GM23338 (cell line): ENCODE measurements around the gene APIP. TPM values are rescaled to one million over a fixed set of nuclear protein-coding genes. Genes with fewer than 3 reads are reported as not detected.

Experiments
- ATAC-seq: fragments of 200-7000 bp; cut with Tn5 transposase; 3 replicates; pipeline ENCODE4 v1.9.1; 2020
- DNase-seq: peaks from one replicate; pipeline ENCODE4 v3.0.0-alpha.2; 2015; ENCODE audit warnings: low spot score
- H2AFZ ChIP-seq: fragments of 200-600 bp; sonication (generic); 2 replicates; pipeline ENCODE4 v1.8.0; 2016; ENCODE audit warnings: antibody characterized with exemption, mild to moderate bottlenecking, moderate library complexity
- H3F3A ChIP-seq: fragments of 200-600 bp; sonication (generic); replicated peaks from 2 replicates; pipeline ENCODE4 v1.8.0; 2017; ENCODE audit warnings: antibody characterized with exemption, mixed run types, low read depth
- H3K27ac ChIP-seq: fragments of 200-600 bp; sonication (generic); 2 replicates; pipeline ENCODE4 v1.6.1; 2016; ENCODE audit warnings: low read depth
- H3K27me3 ChIP-seq: fragments of 200-600 bp; sonication (generic); 2 replicates; pipeline ENCODE4 v1.8.0; 2016; ENCODE audit warnings: mild to moderate bottlenecking, mixed run types, moderate library complexity; ENCODE audit not compliant: insufficient read depth
- H3K36me3 ChIP-seq: fragments of 200-600 bp; sonication (generic); 2 replicates; pipeline ENCODE4 v1.8.0; 2016; ENCODE audit warnings: mild to moderate bottlenecking; ENCODE audit not compliant: insufficient read depth
- H3K4me1 ChIP-seq: fragments of 200-600 bp; sonication (generic); 2 replicates; pipeline ENCODE4 v1.8.0; 2016; ENCODE audit warnings: mild to moderate bottlenecking, moderate library complexity; ENCODE audit not compliant: insufficient read depth
- H3K4me2 ChIP-seq: fragments of 200-600 bp; sonication (generic); 2 replicates; pipeline ENCODE4 v1.7.1; 2017; ENCODE audit warnings: mixed run types
- H3K4me3 ChIP-seq: fragments of 200-600 bp; sonication (generic); 2 replicates; pipeline ENCODE4 v1.6.1; 2016; ENCODE audit warnings: mixed run types
- H3K79me2 ChIP-seq: fragments of 200-600 bp; sonication (generic); replicated peaks from 2 replicates; pipeline ENCODE4 v1.8.0; 2017; ENCODE audit warnings: mild to moderate bottlenecking; ENCODE audit not compliant: insufficient read depth
- H3K9me2 ChIP-seq: fragments of 200-600 bp; sonication (generic); 2 replicates; pipeline ENCODE4 v1.8.0; 2017; ENCODE audit not compliant: insufficient read depth
- H4K20me1 ChIP-seq: fragments of 200-600 bp; sonication (generic); replicated peaks from 2 replicates; pipeline ENCODE4 v1.8.0; 2017; ENCODE audit warnings: mild to moderate bottlenecking; ENCODE audit not compliant: insufficient read depth
- H3K27ac Mint-ChIP-seq: 2 replicates; pipeline ENCODE4 v1.8.0; 2020; ENCODE audit warnings: inconsistent platforms, mild to moderate bottlenecking, moderate library complexity, mixed read lengths
- H3K27me3 Mint-ChIP-seq: 3 replicates; pipeline ENCODE4 v1.8.0; 2022; ENCODE audit warnings: low read depth, mild to moderate bottlenecking, moderate library complexity, mixed read lengths, inconsistent platforms; ENCODE audit not compliant: insufficient read depth, poor library complexity
- H3K36me3 Mint-ChIP-seq: 3 replicates; pipeline ENCODE4 v1.8.0; 2021; ENCODE audit warnings: low read depth, mild to moderate bottlenecking, inconsistent platforms, moderate library complexity, mixed read lengths
- H3K4me1 Mint-ChIP-seq: 3 replicates; pipeline ENCODE4 v1.8.0; 2020; ENCODE audit warnings: mild to moderate bottlenecking, inconsistent platforms, mixed read lengths
- H3K4me3 Mint-ChIP-seq: 3 replicates; pipeline ENCODE4 v1.8.0; 2021; ENCODE audit warnings: moderate library complexity, mild to moderate bottlenecking, inconsistent platforms, mixed read lengths
- H3K9me3 Mint-ChIP-seq: 3 replicates; pipeline ENCODE4 v1.8.0; 2020; ENCODE audit warnings: moderate library complexity, mild to moderate bottlenecking, inconsistent platforms, mixed read lengths
- CREB1 ChIP-seq: fragments of 250-450 bp; sonication (Bioruptor Pico); IDR thresholded peaks from 2 replicates; pipeline ENCODE4 v1.5.0; 2020; ENCODE audit warnings: low read depth, mild to moderate bottlenecking, moderate library complexity
- EZH2 ChIP-seq: fragments of 200-600 bp; sonication (generic); IDR thresholded peaks from one replicate; pipeline ENCODE4 v1.8.0; 2017; ENCODE audit warnings: antibody characterized with exemption, mild to moderate bottlenecking, low read depth; ENCODE audit not compliant: unreplicated experiment
- EZH2phosphoT487 ChIP-seq: fragments of 200-600 bp; sonication (generic); IDR thresholded peaks from one replicate; pipeline ENCODE4 v1.8.1; 2018; ENCODE audit warnings: antibody characterized with exemption; ENCODE audit not compliant: unreplicated experiment
- JUNB ChIP-seq: IDR thresholded peaks from one replicate; pipeline ENCODE4 v1.6.1; 2016; ENCODE audit warnings: antibody characterized with exemption; ENCODE audit not compliant: unreplicated experiment
- NANOG ChIP-seq: IDR thresholded peaks from 2 replicates; pipeline ENCODE4 v1.6.1; 2016; ENCODE audit warnings: antibody characterized with exemption, borderline replicate concordance
- POLR2AphosphoS5 ChIP-seq: IDR thresholded peaks from 2 replicates; pipeline ENCODE4 v1.6.1; 2016; ENCODE audit warnings: antibody characterized with exemption, low read depth
- REST ChIP-seq: IDR thresholded peaks from one replicate; pipeline ENCODE4 v1.6.1; 2018; ENCODE audit warnings: antibody characterized with exemption; ENCODE audit not compliant: unreplicated experiment
- STAT1 ChIP-seq: IDR thresholded peaks from one replicate; pipeline ENCODE4 v1.6.1; 2016; ENCODE audit warnings: antibody characterized with exemption; ENCODE audit not compliant: unreplicated experiment
- ZNF114 ChIP-seq: fragments of 250-450 bp; sonication (Bioruptor Pico); IDR thresholded peaks from 2 replicates; pipeline ENCODE4 v1.5.0; 2020; ENCODE audit warnings: mild to moderate bottlenecking, moderate library complexity
- ZNF331 ChIP-seq: fragments of 250-450 bp; sonication (Bioruptor Pico); IDR thresholded peaks from 2 replicates; pipeline ENCODE4 v1.5.0; 2020; ENCODE audit warnings: low read depth, mild to moderate bottlenecking, moderate library complexity
- ZNF462 ChIP-seq: fragments of 250-450 bp; sonication (Bioruptor Pico); IDR thresholded peaks from 2 replicates; pipeline ENCODE4 v1.5.0; 2020; ENCODE audit warnings: mild to moderate bottlenecking, moderate library complexity
- polyA plus RNA-seq: library from polyadenylated mRNA; unstranded; fragments of >200 nt; fragmentation: Nextera tagmentation; extraction: Ambion mirVana; gene quantifications from 2 replicates; pipeline ENCODE4 v1.2.1, GENCODE V29; 2016
- total RNA-seq: library from RNA; depleted of rRNA; stranded (reverse); fragments of >200 nt; shearing (Covaris generic); gene quantifications from 2 replicates; pipeline ENCODE4 v1.2.3, GENCODE V29; 2014
- TF ChIP-seq, protein P1 (sequence below), 2 experiments: fragments of 200-600 bp in 1 of 2; sonication (generic) in 1 of 2; conservative IDR thresholded peaks; 2 replicates each; pipeline versions ENCODE4 v1.5.1 to v1.6.1; 2016 to 2017; ENCODE audit warnings: antibody characterized with exemption in 2 of 2, low read depth in 2 of 2, mild to moderate bottlenecking in 2 of 2, moderate library complexity in 1 of 2
- TF ChIP-seq, protein P2 (sequence below): IDR thresholded peaks from 2 replicates; pipeline ENCODE4 v1.6.1; 2016; ENCODE audit warnings: antibody characterized with exemption

Gene APIP
- total and polyA plus RNA-seq, 2 experiments from 2014 or later = 35.7 to 50.3 TPM

DNA sequence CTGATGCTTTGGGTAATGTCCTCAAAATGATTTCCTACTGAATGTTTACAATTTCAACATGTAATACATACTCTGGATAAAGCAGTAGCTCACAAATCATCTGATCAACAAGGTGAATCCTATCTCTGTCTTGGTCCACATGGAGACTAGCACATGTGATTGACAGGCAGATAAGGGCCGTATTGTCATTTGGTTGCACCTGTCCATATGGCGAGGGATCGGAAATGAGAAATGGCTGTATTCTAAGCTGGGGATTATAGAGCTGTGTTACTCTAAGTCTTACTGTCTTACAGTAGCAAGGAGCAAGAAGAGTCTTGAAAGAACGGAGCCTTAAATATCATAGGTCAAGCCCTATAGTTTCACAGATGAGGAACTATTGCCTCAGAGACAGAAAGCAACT, 55.7 kb downstream of the APIP start:
- ATAC-seq (no peak), DNase-seq (no peak)
- TF ChIP-seq STAT1 (no peak), POLR2AphosphoS5 (no peak), EZH2 (no peak), ZNF462 (CRISPR knock-in tag) (no peak), REST (no peak), CREB1 (CRISPR knock-in tag) (no peak), EZH2phosphoT487 (no peak), ZNF331 (CRISPR knock-in tag) (no peak), NANOG (no peak), JUNB (no peak), ZNF114 (CRISPR knock-in tag) (no peak)
- TF ChIP-seq, protein P1, sequence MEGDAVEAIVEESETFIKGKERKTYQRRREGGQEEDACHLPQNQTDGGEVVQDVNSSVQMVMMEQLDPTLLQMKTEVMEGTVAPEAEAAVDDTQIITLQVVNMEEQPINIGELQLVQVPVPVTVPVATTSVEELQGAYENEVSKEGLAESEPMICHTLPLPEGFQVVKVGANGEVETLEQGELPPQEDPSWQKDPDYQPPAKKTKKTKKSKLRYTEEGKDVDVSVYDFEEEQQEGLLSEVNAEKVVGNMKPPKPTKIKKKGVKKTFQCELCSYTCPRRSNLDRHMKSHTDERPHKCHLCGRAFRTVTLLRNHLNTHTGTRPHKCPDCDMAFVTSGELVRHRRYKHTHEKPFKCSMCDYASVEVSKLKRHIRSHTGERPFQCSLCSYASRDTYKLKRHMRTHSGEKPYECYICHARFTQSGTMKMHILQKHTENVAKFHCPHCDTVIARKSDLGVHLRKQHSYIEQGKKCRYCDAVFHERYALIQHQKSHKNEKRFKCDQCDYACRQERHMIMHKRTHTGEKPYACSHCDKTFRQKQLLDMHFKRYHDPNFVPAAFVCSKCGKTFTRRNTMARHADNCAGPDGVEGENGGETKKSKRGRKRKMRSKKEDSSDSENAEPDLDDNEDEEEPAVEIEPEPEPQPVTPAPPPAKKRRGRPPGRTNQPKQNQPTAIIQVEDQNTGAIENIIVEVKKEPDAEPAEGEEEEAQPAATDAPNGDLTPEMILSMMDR (conservative IDR thresholded peaks at IDR 0.05; ENCODE audit: low read depth in 2 of 2) = no peak
- TF ChIP-seq, protein P2, sequence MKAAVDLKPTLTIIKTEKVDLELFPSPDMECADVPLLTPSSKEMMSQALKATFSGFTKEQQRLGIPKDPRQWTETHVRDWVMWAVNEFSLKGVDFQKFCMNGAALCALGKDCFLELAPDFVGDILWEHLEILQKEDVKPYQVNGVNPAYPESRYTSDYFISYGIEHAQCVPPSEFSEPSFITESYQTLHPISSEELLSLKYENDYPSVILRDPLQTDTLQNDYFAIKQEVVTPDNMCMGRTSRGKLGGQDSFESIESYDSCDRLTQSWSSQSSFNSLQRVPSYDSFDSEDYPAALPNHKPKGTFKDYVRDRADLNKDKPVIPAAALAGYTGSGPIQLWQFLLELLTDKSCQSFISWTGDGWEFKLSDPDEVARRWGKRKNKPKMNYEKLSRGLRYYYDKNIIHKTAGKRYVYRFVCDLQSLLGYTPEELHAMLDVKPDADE = no peak
- H3K27me3 ChIP-seq = no peaks in the 10 kb centered on the region
- Mint-ChIP-seq H3K4me1 (peaks cover 5% of the 10 kb centered on the region; the same call in 2 of the 3 replicates), H3K27me3 (no peaks in the 10 kb centered on the region), H3K27ac (no peak overlapping the region), H3K4me3 (no peak overlapping the region), H3K36me3 (no peaks in the 10 kb centered on the region), H3K9me3 (no peaks in the 10 kb centered on the region; the same call in 2 of the 3 replicates)
- H4K20me1 ChIP-seq = no peaks in the 10 kb centered on the region
- H3K9me2 ChIP-seq = 0 out of 2 replicates have a peak, but pooled peaks cover 5% of the 10 kb centered on the region
- no peaks in the 10 kb centered on the region for H3F3A ChIP-seq
- H3K27ac ChIP-seq = no peak overlapping the region
- H3K4me2 ChIP-seq = no peak overlapping the region
- no peaks in the 10 kb centered on the region for H3K79me2 ChIP-seq
- no peak overlapping the region for H2AFZ ChIP-seq
- H3K36me3 ChIP-seq = no peaks in the 10 kb centered on the region
- H3K4me1 ChIP-seq = 0 out of 2 replicates have a peak, but pooled peaks cover 1% of the 10 kb centered on the region
- no peak overlapping the region for H3K4me3 ChIP-seq
